OCI-LY3 (cell line): ENCODE measurements around the gene GDPD5.

Experiments used
- EZH2phosphoT487 ChIP-seq: fragments of 200-600 bp; shearing (Covaris generic); IDR thresholded peaks from 2 replicates; pipeline ENCODE4 v1.6.1; 2018; ENCODE audit warnings: antibody characterized with exemption, mixed run types, low read depth
- TF ChIP-seq, protein P1 (sequence below): fragments of 200-600, 300-600 bp; sonication (generic); IDR thresholded peaks from 2 replicates; pipeline ENCODE4 v1.5.1; 2014; ENCODE audit warnings: antibody characterized with exemption, low read length, low read depth

DNA sequence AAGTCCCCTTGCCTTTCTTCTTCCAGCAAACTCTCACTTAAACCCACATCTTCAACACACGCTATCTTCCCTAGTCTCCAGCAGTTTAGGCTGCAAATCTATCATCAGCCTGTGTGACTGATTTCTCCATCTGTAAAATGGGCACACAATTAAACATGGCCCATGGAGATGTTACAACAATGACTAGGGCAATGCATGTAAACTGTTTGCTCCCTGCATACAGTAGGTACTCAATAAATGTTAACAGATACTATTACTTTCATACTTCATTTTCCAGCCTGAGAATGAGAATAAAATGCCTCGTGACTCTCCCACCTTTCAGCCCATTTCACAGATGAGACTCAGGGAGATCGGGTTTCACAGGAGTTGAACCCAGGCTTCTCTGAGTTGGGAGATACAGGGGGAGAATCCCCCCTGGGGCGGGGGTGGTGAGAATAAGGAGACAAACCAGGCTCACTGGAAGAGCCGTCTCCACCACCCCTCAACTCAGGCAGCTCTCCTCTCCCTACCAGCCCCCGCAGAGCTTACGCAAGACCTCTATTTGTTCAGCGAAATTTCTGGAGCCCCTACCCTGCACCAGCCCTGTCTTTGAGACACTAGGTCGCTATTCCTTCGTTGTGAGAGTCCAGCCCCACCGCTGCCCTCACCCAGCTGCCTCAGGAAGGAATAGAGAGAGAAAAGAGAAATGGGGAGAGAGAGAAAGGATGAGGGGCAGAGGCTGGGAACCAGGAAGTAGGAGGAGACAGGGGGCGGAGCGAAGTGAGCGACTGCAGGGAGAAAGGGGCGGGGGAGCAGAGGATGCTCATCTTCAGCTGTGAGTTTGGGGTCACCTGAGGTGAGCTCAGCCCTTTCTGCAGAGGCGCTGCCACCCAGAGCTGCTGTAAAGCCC lies 50.6 kb downstream of the GDPD5 start:
- TF ChIP-seq, protein P1, sequence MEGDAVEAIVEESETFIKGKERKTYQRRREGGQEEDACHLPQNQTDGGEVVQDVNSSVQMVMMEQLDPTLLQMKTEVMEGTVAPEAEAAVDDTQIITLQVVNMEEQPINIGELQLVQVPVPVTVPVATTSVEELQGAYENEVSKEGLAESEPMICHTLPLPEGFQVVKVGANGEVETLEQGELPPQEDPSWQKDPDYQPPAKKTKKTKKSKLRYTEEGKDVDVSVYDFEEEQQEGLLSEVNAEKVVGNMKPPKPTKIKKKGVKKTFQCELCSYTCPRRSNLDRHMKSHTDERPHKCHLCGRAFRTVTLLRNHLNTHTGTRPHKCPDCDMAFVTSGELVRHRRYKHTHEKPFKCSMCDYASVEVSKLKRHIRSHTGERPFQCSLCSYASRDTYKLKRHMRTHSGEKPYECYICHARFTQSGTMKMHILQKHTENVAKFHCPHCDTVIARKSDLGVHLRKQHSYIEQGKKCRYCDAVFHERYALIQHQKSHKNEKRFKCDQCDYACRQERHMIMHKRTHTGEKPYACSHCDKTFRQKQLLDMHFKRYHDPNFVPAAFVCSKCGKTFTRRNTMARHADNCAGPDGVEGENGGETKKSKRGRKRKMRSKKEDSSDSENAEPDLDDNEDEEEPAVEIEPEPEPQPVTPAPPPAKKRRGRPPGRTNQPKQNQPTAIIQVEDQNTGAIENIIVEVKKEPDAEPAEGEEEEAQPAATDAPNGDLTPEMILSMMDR: no peak
- no peak for TF ChIP-seq EZH2phosphoT487
